HG03097 (cell line): ENCODE data around the gene ZNF493.

ENCODE experiments used
- ATAC-seq: cut with Tn5 transposase; IDR thresholded peaks from one replicate; pipeline ENCODE4 v1.9.1; 2021; ENCODE audit not compliant: unreplicated experiment, low FRiP score

Gene ZNF493

DNA sequence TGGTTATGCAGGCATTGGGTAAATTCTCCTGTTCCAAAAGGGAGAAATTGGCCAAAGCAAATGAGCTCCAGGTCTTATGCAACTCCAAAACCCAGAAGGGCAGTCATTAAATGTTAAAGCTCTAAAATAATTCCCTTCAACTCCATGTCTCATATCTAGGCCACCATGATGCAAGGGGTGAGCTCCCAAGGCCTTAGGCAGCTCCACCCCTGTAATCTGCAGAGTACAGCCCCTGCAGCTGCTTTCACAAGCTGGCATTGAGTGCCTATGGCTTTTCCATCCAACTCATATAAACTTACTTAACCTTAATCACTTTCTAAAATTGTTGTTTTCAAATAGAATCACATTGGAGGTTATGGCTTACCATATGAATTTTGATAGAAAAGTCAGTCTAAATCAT is 63.8 kb downstream of the ZNF493 start:
- no peak for ATAC-seq

DNA sequence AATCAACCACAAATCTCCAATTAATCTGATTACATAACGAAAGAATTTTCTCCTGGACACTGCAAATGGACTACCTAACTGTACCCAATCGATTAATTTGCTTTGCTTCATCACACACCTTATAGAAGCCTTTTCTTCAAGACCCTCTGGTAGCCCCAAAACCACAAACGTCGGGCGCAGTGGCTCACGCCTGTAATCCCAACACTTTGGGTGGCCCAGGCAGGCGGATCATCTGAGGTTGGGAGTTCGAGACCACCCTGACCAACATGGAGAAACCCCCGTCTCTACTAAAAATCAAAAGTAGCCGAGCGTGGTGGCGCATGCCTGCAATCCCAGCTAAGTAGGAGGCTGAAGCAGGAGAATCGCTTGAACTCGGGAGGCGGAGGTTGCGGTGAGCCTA is 65.6 kb downstream of the ZNF493 start:
- ATAC-seq: no peak

DNA sequence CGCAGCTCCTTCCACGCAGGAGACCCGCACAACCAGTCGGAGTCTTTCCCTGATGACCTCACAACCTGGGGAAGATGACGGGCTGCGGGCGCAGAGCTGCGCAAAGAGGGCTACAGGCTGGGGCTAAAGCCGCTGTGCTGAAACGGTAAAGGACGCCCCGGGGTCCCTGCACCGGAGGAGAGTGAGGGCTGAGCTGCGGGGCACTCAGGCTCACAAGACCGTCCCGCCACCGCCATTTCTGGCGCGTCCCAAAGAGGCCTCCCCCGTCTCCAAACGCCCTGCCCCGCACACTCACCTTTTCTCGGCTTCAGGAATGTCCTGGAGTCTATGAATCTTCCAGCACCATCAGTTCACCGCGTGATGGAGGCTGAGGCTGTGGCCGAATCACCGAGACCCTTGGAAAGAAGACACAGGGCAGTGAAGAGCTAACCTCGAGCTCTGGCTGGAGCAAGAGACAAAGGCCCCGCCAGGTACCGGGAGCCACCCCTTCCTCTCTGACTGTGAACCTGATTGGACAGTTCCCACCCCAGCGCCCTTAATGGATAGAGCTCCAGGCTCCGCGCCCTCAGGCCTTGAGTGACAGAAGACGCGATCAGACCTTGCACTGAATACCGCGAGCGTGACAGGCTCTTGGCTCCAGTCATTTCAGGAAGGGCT is 66.6 kb downstream of the ZNF493 start:
- no peak for ATAC-seq

DNA sequence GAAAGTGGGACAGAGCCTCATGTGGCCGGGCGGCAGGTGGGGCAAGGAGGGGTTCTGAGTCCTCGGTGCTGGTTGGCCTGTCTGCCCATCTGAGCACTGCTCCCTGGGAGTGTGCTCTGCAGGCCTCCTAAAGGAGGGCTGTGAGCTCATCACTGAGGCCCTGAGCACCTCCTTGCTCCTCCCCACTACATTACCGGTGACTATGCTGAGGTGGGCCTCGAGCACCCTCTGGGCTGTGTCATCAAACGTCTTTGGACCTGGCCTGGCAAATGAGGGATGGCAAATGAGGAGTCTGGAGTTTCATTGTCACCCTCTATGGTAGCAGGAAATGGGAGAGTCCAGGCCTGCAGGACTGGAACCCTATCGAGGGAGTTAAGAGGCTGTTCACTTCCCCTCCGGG is 69.7 kb downstream of the ZNF493 start:
- ATAC-seq: no peak

DNA sequence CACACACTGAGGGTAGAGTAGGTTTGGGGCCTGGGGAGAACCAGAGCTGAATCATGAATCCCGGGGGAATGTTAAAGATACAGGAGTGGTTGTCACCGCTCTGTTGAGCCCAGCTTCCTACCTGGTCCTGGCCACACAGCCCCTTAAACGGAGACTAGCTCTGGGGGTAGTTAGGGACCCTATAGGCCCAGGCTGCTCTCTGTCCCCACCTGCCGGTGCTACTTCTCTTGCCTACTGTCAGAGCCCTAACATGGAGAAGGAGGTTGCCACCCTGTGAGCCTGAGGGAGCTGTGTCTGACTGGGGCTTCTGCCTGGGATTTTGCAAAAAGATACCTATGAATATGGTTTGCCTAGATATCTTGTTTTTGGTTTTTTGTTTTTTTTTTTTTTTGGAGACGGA is 71.9 kb downstream of the ZNF493 start:
- no peak for ATAC-seq

DNA sequence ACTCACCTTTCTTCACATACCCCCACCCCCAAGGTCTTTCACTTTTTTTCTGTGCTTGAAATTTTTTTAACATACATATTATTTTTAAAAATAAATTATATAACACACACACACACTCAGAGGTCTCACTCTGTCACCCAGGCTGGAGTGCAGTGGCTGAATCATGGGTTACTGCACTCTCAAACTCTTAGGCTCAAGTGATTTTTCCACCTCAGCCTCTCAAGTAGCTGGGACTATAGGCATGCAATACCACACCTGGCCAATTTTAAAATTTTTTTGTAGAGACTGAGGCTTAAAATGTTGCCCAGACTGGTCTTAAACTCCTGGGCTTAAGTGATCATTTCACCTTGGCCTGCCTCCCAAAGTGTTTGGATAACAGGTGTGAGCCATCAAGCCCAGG is 75.6 kb downstream of the ZNF493 start:
- ATAC-seq: no peak

DNA sequence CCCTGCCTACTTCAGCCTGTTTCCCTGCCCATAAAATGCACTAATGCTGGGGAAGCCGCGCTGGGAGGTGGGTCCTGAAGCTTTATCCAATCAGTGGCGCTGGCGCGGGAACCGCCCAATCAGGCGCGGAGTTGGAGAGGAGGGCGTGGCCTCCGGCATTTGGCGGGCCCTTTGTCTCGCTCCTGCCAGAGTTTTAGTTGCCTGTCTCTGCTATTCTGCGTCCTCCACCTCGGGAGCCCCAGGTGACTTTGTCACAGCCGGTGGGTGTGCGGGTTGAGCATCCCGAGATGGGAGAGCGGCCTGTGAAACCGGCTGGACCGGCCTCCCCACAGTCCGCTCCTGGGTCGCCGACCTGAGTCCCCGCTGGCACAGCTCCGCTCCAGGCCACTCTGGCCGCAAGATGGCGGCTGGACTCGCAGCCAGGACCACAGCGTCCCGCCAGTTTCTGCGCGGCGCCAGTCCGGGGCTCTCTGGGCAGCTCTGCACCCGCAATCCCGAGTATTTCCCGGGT is 77.8 kb downstream of the ZNF493 start:
- no peak for ATAC-seq
